HG02763 (cell line): ENCODE data around the gene LCLAT1.

Experiments
- ATAC-seq: cut with Tn5 transposase; IDR thresholded peaks from one replicate; pipeline ENCODE4 v1.9.1; 2021; ENCODE audit warnings: mild to moderate bottlenecking, moderate library complexity; ENCODE audit not compliant: unreplicated experiment

Gene LCLAT1

DNA sequence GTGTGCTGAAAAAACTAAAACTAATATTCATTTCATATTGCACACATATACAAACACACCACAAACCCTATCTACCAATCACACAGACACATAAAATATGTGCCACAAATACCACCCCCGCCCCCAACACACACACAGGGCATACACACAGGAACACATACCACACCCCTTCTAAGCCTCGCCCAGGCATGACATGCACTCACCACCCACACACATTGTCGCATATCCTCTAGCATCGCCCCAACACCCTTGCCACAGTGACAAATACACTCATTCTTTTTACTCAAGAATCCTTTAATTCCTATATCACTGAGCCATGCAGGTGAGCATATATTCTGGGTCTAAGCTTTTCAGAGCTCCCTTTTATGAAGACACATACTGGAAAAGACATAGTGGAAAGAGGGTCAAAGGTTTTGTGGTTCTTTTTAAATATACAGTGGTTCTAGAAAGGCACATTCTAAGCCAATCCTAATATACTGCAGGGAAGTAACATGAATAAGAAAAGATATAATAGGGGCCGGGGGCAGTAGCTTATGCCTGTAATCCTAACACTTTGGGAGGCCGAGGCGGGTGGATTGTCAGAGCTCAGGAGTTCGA is 24.5 kb upstream of the LCLAT1 start:
- no peak for ATAC-seq

DNA sequence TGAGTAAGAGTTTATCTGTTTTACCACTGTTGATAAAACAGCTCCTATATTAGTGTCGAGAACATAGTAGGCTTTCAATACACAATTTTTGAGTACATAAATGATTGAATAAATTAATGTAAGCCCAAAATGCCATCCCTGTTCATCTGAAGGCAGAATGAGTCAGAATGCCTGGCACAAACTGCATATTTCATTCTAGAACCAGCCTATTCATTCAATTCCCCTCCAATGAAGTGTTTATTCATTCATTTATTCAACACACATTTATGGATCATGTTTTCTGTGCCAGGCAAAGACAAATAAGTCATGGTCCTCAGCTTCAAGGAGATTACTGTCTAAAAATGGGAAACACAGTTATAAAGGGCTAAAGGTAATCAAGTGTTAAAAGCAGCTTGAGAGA is 22.8 kb upstream of the LCLAT1 start:
- ATAC-seq = no peak

DNA sequence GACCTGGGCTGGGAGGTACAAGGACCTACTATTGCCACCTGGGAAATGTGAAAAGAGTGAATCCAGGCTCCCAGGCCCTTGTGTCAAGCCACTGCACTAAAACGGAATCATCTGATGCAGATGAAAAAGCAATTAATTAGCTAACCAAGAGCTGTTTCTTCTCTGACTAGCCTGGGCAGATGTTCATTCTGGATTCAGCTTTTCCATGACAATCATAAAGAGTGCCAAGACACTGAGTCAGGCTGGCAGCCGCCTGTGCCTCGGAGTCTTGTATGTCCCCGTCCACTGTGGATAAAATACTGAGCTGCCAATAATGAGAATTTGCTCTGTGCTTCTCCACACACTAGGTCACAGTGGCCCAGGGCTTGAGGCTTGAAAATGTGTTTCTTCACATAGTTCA is 21.7 kb upstream of the LCLAT1 start:
- ATAC-seq = no peak

DNA sequence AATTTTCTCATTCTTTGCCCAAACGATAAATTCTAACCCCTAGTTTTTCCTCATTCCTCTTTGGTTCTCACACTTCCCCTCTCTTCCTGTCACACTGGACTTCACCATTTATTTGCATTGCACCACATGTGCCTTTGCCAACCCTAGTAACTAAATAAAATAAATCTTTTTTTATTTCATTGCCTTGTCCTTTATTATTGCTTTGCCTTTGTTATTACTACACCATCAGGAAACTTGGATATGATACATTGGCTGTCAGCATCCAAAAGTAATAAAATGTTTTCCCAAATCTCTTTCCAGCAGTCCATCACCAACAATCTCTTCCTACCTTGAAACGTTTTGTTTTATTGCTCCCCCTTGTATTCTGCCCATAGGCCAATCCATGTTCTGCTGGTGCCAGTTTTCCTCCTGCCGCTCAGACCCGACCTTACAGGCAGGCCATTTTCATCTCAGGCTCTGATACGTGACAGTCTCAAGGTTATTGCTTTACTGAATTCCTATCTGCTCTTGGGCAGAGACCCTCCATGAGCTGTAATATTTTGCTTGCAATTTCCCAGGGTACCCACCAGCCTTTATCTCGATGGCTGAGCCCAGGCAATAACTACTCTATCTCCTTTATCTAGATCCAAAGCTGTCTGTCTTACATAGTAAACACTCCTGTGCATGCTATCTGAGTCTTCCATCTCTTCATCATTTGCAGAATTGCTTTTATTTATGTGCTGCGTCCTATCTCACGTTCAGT is 19.3 kb upstream of the LCLAT1 start:
- ATAC-seq = no peak

DNA sequence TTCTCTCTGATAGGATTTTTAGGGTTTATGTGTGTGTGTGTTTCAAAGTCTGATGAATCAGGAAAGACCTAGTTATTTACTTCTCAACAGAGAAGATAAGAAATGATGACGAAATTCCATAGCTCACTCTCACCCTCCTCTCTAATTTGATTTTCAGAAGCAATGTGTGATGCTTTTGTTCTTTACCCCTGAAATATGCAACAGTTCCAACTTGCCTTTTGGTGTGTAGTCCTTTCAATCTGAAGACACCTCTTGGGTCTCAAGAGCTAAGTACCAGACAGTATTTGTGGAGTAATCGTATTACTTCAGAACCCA is 18.7 kb upstream of the LCLAT1 start:
- no peak for ATAC-seq

DNA sequence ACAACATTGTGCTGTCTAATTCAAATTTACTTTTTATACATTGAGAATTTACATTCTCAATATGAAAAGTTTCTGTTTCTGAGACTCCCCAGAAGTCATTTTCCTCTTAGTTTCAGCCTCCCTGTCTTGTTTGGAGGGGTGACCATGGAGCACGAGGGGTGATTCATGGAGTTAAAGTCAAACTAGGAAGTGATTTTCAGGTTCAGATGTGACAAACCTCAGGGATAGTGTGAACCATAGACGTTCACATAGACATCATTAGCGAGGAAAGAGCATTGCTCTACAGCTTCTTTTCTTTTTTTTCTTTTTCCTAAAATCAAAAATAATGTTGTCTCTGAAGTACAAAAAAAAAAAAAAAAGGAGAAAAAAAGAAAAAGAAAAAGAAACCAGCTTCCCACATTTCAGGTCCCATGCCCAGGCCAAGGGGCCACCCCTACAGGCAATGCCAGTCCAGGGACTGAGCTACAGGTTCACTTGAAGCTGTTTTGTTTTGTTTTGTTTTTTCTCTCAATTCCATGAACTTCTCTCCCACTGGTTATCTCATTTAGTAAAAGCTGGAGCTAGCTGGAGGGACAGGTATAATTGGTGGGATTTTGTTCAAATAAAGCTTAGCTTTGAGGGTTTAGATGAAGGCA is 18.1 kb upstream of the LCLAT1 start:
- no peak for ATAC-seq

DNA sequence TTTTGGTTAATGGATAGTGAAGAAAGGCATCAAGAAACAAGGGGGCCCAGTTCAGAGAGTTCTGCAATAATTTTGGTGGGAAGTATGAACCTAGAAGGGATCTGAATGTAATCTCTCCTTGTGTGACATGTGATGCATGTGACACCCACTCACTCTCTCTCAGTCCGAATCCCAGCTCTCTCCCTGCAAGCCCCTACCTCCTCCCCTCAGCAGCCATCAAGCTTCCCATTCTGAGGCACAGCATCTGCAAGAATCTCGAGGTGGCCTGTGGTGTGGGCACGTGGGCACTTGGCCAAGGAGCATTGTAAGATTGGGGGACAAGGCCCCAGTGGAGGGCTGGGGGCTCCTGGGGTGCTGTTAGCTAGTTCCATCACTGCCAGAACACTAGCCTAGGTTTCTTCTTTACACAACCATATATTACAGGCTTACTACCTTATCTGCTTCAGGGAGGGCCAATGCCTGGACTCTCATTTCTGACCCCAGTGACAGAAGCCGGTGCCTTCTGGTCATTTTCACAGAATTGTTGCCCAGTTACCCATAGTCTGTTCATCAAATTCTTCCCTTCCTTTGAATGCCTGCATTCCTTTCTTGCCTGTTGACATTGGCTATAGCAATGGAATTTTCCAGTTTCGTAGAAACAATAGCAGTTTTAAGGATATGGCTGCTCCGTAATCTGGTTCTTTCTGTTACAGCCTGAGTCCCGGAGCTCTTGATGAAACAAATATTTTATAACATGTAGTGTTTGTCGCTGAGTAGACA is 13.3 kb upstream of the LCLAT1 start:
- no peak for ATAC-seq

DNA sequence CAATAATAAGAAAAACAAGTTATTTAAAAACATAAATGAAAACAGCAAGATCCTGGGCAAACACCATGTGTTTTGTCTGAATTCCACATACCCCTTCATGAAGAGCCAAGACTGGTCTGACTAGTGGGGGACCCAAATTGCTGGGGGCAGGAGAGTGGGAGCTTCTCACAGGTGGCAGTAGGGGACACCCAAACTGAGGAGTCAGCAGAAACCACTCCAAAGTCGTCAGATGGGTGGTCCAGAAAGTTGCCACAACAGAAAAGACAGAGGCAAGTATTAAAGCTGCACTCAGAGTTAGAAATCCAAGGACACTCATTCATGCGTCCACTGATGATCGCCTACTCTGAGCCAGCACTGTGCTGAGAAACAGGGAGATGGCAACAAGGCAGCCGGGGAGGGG is 12.3 kb upstream of the LCLAT1 start:
- ATAC-seq = no peak

DNA sequence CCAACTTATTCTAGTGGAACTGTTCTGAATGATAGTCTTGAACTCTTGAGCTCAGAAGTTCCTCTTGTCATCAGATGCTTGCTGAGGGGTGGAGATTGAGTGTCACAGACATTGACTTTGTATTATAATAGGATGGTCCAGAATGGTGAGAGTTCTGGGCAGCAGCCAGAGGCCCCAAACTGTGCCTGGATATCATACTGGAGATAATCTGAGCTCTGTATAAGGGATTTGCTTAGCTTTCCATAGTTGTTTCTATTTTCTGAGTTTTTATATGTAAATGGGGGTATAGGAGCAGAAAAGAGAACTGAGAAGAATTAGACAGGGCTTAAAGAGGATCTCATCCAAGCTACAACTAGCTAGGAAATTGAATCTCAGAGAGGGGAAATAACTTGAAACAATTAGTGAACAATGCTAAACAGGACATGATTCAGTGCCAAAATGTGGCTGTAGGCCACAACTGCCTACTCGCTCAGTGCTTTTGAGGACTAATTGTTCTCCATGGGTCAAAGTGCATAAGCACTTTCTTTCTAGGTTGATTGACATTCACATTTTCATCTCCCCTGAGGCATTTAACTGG is 10.1 kb upstream of the LCLAT1 start:
- no peak for ATAC-seq

DNA sequence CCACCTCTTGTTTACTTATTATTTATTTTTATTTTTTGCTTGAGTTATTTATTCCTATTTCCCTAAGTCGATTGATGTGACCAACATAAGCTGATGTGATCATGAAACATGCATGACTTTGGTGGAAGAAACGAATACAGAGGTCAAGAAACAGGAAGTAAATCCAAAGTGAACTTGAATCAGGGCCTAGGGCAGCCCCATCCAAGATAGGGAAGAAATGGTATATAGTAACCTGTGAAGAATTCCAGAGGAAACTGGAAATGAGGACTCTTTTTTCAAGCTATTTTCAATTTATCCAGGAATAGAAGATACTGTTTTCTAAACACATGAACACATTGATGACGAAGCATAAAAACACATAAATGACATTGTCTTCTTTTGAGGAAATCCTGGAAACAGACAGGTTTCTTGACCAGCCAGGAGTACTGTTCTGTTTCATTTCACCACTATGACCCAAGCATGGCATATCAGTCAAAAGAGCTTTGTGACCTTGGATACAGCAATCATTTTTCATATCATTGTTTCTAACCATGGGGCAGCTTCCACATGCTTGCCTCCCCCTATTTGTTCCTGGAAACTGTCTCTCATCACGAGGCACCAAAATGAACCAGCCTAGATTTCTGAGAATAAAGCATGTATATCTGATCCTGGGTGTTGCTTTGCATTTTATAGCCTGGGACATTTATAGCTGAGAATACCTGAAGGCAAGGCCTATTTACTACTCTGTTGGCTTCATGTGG is 9.1 kb upstream of the LCLAT1 start:
- no peak for ATAC-seq

DNA sequence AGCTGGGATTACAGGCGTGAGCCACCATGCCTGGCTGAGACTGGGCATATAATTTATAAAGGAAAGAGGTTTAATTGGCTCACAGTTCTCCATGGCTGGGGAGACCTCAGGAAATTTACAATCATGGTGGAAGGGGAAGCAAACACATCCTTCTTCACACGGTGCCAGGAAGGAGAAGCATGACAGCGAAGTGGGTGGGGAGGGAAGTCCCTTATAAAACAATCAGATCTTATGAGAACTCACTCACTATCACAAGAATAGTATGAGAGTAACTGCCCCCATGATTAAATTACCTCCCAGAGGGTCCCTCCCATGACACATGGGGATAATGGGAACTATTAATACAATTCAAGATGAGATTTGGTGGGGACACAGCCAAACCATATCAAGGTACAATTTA is 7.8 kb upstream of the LCLAT1 start:
- ATAC-seq = no peak

DNA sequence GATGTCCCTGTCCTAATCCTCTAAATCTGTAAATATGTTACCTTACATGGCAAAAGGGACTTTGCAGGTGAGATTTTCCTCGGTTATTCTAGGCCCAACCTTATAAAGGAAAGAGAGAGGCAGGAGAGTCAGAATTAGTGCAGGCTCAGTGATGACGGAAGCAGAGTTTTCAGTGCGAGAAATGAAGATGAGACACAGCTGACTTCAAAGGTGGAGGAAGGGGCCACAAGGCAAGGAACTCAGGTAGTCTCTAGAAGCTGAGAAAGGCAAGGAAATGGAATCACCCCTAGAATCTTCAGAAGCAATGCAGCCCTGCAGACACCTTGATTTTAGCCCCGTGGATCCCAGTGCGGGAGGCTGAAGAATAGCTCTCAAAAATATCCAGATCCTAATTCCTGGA is 7.2 kb upstream of the LCLAT1 start:
- no peak for ATAC-seq

DNA sequence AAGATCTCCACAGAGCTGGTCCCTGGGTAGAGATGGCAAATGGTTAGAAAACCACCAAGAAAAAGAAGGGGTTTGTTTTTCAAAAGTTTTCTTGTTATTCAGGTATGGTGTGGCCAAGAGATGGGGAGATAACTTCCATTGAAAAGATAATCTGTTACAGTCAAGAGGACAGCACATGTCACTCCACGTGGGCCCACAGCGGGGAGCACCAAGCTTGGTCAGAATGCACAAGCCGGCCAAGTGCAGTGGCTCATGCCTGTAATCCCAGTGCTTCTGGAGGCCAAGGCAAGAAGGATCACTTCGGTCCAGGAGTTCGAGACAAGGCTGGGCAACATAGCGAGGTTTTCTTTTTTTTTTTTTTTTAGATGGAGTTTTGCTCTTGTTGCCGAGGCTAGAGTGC is 6.0 kb upstream of the LCLAT1 start:
- no peak for ATAC-seq

DNA sequence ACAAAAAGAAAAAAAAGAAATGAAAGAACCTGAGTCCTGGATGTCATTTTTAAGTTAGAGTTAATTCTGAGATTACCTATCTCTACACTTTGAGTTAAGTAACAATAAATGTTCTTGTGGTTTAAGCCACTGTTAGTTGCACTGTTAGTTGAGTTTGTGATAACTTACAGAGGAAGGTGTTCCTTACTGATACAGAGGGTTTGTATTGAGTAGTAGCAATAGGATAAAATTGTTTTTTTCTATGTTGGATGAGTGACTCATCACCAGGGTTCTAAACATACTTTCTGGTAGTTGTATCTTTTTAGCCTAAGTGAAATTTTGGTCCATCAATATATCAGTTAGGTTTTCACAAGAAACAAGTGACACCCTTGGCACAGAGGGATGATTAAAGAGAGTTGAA is 4.0 kb upstream of the LCLAT1 start:
- ATAC-seq = no peak

DNA sequence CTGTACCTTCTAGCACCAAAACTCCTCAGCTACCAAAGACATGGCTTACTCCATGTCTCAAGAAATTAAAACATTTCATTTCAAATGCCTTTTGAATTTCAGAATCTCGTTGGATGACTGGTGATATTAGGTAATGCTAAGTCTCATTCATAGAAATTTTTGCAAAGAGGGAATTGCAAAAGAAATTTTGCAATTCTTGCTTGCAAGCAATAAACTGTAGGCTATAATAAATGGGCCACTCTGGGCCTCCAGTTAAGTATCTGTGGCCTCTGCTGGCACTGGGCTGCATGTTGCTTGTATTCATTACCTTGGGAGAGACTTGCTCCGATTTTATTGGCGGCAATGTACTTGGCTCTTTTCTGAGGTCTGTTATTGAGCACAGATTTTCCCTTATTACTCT is 2.8 kb upstream of the LCLAT1 start:
- ATAC-seq = no peak

DNA sequence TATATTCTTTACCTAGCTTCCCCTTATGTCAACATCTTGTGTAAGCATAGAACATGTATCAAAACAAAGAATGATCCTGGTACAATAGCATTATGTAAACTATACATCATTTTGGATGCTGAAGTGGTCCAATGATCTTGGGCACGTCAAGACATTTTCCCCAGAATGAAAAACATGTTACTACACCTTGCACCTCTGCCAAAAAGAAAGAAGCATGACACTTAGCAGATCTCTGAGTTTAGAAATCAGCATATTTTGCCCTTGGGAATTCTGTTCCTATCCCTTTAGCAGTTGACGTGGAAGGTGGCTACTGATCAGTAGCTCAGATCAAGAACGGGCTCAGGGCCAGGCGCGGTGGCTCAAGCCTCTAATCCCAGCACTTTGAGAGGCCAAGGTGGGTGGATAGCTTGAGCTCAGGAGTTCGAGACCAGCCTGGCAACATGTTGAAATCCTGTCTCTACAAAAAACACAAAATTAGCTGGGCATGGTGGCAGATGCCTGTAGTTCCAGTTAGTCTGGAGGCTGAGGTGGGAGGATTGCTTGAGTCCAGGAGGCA is 1.7 kb upstream of the LCLAT1 start:
- no peak for ATAC-seq

DNA sequence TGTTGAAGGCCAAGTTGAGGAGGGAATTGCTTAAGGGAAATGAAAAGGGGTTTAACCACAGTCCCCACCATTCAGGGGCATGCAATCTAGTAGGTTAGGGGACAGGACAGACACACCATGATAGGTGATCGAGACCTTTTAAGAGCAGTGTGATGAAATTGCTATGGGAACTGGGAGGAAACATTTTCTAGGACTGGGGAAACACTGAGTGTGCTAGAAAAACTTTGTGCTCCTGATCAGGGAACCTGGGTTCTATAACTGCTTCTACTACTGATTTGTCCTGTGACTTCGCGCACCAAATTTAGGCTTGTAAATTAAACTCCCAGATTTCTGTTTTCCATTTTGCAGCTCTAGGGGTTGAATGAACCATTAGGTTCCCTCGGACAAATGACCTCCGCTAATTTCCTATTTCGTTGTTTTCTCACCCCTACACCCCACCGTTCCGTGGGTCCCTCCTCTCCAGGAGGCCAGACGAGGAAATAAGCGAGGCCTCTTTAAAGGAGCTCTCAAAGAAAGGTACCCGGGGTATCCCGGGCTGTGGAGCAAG is 371 bp upstream of the LCLAT1 start:
- ATAC-seq = no peak

DNA sequence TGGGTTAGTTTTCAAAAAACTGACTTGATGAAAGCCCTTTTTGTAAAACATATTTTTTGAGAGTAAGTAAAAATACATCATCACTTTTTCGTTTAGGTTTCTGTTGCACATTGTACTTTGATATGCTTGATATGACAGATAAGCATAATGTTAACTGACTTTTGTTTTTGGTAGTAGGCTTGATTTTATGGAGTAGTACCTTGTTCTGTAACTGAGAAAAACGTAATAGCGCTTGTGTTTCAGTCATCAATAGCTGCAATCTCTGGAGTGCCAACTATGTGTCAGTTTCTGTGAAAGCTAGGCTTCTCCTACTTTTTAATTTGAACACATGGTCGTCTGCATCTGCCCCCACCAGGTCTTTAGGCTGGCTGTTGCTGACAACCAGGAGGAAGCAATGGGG is 1.3 kb downstream of the LCLAT1 start:
- ATAC-seq = no peak

DNA sequence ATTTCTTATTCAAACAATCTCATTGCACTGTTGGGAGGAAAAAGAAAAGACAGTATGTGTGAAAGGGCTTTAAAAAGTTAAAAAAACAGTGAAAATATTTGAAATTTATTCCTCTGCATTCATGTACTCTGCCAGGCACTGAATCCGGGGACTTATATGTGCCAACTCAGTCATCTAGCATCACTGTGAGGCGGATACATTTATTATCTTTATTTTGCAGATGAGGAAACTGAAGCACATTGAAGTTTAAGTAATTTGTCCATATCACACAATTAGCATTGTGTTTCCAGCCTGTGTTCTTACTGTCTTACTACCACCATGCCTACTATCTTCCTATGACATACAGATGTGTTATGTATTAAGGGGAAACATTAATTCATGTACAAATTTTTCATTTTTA is 1.8 kb downstream of the LCLAT1 start:
- ATAC-seq = no peak

DNA sequence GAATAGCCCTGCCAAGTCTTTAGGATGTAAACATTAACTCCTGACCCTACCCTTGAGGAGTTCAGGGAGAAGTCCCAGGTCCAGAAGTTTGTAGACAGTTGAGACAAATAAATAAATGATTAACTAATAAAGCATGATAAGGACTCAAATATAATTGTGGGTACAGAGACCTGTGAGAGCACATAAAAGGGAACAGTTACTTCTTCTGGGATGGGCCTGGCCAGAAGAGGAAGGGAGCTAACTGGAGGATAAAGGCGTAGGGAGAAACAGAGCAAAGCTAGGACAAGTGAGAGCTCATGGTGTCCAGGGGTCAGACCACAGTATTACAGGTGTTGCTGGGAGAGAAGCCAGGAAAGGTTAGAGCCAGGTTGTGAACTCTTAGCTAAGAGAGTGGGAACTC is 3.0 kb downstream of the LCLAT1 start:
- ATAC-seq = no peak
